ENCODE results near the gene OOSP2.
"Not testable (repeated sequence)": the region's sequence is repeated elsewhere in the genome, so short reads cannot be mapped to it uniquely, and the experiment has no call there.

The OOSP2 gene

GRCh38 chr11:60059521-60060240, 19.5 kb downstream of the OOSP2 start:
- Mint-ChIP-seq H3K4me3 (no peak overlapping the region), H3K4me1 (no peaks in the 10 kb centered on the region), H3K9me3 (no peaks in the 10 kb centered on the region), H3K36me3 (no peaks in the 10 kb centered on the region), H3K27me3 (no peaks in the 10 kb centered on the region), H3K27ac (no peak overlapping the region)
- no peak for DNase-seq
- CTCF ChIA-PET: no interaction called here

GRCh38 chr11:60064111-60064510, 23.9 kb downstream of the OOSP2 start:
- no peak for DNase-seq
- H3K4me1 Mint-ChIP-seq: no peaks in the 10 kb centered on the region
- H3K9me3 Mint-ChIP-seq: peaks cover 2% of the 10 kb centered on the region
- no peaks in the 10 kb centered on the region for H3K36me3 Mint-ChIP-seq
- CTCF ChIA-PET: no interaction called here
- H3K4me3 Mint-ChIP-seq: no peak overlapping the region
- no peak overlapping the region for H3K27ac Mint-ChIP-seq
- no peaks in the 10 kb centered on the region for H3K27me3 Mint-ChIP-seq

- Mint-ChIP-seq H3K9me3 (peaks cover 2% of the 10 kb centered on the region), H3K4me1 (no peaks in the 10 kb centered on the region), H3K27ac (no peak overlapping the region), H3K27me3 (no peaks in the 10 kb centered on the region), H3K4me3 (no peak overlapping the region), H3K36me3 (no peaks in the 10 kb centered on the region)
- CTCF ChIA-PET: no interaction called here
- no peak for DNase-seq
These were observed 25.6 kb downstream of the OOSP2 start for GRCh38 chr11:60065801-60066200.

- Mint-ChIP-seq H3K27me3 (no peaks in the 10 kb centered on the region), H3K36me3 (no peaks in the 10 kb centered on the region), H3K4me3 (no peak overlapping the region), H3K9me3 (peaks cover 2% of the 10 kb centered on the region), H3K4me1 (no peaks in the 10 kb centered on the region), H3K27ac (no peak overlapping the region)
- DNase-seq: no peak
- CTCF ChIA-PET: no interaction called here
These were observed 29.2 kb downstream of the OOSP2 start for GRCh38 chr11:60069450-60069849.

GRCh38 chr11:60071644-60072043, 31.4 kb downstream of the OOSP2 start:
- CTCF ChIA-PET, H3K36me3 Mint-ChIP-seq, H3K9me3 Mint-ChIP-seq, H3K4me3 Mint-ChIP-seq, DNase-seq, H3K27ac Mint-ChIP-seq, H3K4me1 Mint-ChIP-seq, H3K27me3 Mint-ChIP-seq: not testable (repeated sequence)

- no peaks in the 10 kb centered on the region for H3K4me1 Mint-ChIP-seq
- no peaks in the 10 kb centered on the region for H3K36me3 Mint-ChIP-seq
- no peaks in the 10 kb centered on the region for H3K9me3 Mint-ChIP-seq
- CTCF ChIA-PET: interaction anchor here (0.6 kb wide), 1 partner anchor 257 kb away, joined by 3 read pairs; no protein-coding TSS in a partner anchor
- no peak overlapping the region for H3K27ac Mint-ChIP-seq
- no peak for DNase-seq
- H3K27me3 Mint-ChIP-seq: no peaks in the 10 kb centered on the region
- no peak overlapping the region for H3K4me3 Mint-ChIP-seq
These were observed 37.1 kb downstream of the OOSP2 start for GRCh38 chr11:60077216-60077817.

- no peaks in the 10 kb centered on the region for H3K36me3 Mint-ChIP-seq
- H3K4me1 Mint-ChIP-seq: no peaks in the 10 kb centered on the region
- H3K27me3 Mint-ChIP-seq: no peaks in the 10 kb centered on the region
- CTCF ChIA-PET: no interaction called here
- DNase-seq: no peak
- H3K9me3 Mint-ChIP-seq: no peaks in the 10 kb centered on the region
- no peak overlapping the region for H3K27ac Mint-ChIP-seq
- H3K4me3 Mint-ChIP-seq: no peak overlapping the region
These were observed 37.8 kb downstream of the OOSP2 start for GRCh38 chr11:60077981-60078380.

- CTCF ChIA-PET: no interaction called here
These were observed 38.5 kb downstream of the OOSP2 start for GRCh38 chr11:60078745-60079144.

GRCh38 chr11:60080535-60080934, 40.3 kb downstream of the OOSP2 start:
- no peak overlapping the region for H3K27ac Mint-ChIP-seq
- no peaks in the 10 kb centered on the region for H3K9me3 Mint-ChIP-seq
- no peak for DNase-seq
- no peak overlapping the region for H3K4me3 Mint-ChIP-seq
- H3K27me3 Mint-ChIP-seq: no peaks in the 10 kb centered on the region
- no peaks in the 10 kb centered on the region for H3K36me3 Mint-ChIP-seq
- no peaks in the 10 kb centered on the region for H3K4me1 Mint-ChIP-seq
- CTCF ChIA-PET: no interaction called here

More at GRCh38 chr11:60078745-60079144, 38.5 kb downstream of the OOSP2 start:
- Mint-ChIP-seq H3K27me3 (no peaks in the 10 kb centered on the region), H3K27ac (no peak overlapping the region), H3K4me1 (no peaks in the 10 kb centered on the region), H3K9me3 (no peaks in the 10 kb centered on the region), H3K36me3 (no peaks in the 10 kb centered on the region), H3K4me3 (no peak overlapping the region)
- DNase-seq: no peak

GRCh38 chr11:60084631-60085273, 44.5 kb downstream of the OOSP2 start:
- Mint-ChIP-seq H3K9me3 (no peaks in the 10 kb centered on the region), H3K4me1 (no peaks in the 10 kb centered on the region), H3K36me3 (no peaks in the 10 kb centered on the region), H3K27ac (no peak overlapping the region), H3K27me3 (no peaks in the 10 kb centered on the region), H3K4me3 (no peak overlapping the region)
- CTCF ChIA-PET: no interaction called here
- DNase-seq: no peak

GRCh38 chr11:60085909-60086308, 45.7 kb downstream of the OOSP2 start:
- H3K36me3 Mint-ChIP-seq: no peaks in the 10 kb centered on the region
- no peak overlapping the region for H3K4me3 Mint-ChIP-seq
- CTCF ChIA-PET: no interaction called here
- H3K4me1 Mint-ChIP-seq: no peaks in the 10 kb centered on the region
- no peak overlapping the region for H3K27ac Mint-ChIP-seq
- H3K27me3 Mint-ChIP-seq: no peaks in the 10 kb centered on the region
- DNase-seq: no peak
- H3K9me3 Mint-ChIP-seq: no peaks in the 10 kb centered on the region

GRCh38 chr11:60087239-60087638, 47.0 kb downstream of the OOSP2 start:
- no peaks in the 10 kb centered on the region for H3K4me1 Mint-ChIP-seq
- H3K4me3 Mint-ChIP-seq: no peak overlapping the region
- CTCF ChIA-PET: no interaction called here
- no peaks in the 10 kb centered on the region for H3K27me3 Mint-ChIP-seq
- H3K27ac Mint-ChIP-seq: no peak overlapping the region
- no peak for DNase-seq
- H3K9me3 Mint-ChIP-seq: no peaks in the 10 kb centered on the region
- H3K36me3 Mint-ChIP-seq: no peaks in the 10 kb centered on the region

GRCh38 chr11:60088364-60088763, 48.2 kb downstream of the OOSP2 start, which contains the start of gene MS4A2:
Gene MS4A2, plus strand, starts transcription at chr11:60088664. Its CDS starts 102 bp downstream, at chr11:60088766.
- H3K4me3 Mint-ChIP-seq: no peak within 1 kb of the TSS
- DNase-seq: no peak
- no peaks in the 10 kb centered on the region for H3K27me3 Mint-ChIP-seq
- no peak within 1 kb of the TSS for H3K27ac Mint-ChIP-seq
- CTCF ChIA-PET: no interaction called here
- H3K36me3 Mint-ChIP-seq: no peaks in the 10 kb centered on the region
- no peaks in the 10 kb centered on the region for H3K4me1 Mint-ChIP-seq
- no peaks in the 10 kb centered on the region for H3K9me3 Mint-ChIP-seq

GRCh38 chr11:60095477-60096120, 55.4 kb downstream of the OOSP2 start:
- H3K27ac Mint-ChIP-seq: no peak overlapping the region
- H3K36me3 Mint-ChIP-seq: no peaks in the 10 kb centered on the region
- no peaks in the 10 kb centered on the region for H3K27me3 Mint-ChIP-seq
- H3K4me1 Mint-ChIP-seq: no peaks in the 10 kb centered on the region
- no peak for DNase-seq
- CTCF ChIA-PET: no interaction called here
- no peak overlapping the region for H3K4me3 Mint-ChIP-seq
- no peaks in the 10 kb centered on the region for H3K9me3 Mint-ChIP-seq

GRCh38 chr11:60097189-60097588, 57.0 kb downstream of the OOSP2 start:
- no peaks in the 10 kb centered on the region for H3K27me3 Mint-ChIP-seq
- no peak overlapping the region for H3K4me3 Mint-ChIP-seq
- H3K27ac Mint-ChIP-seq: no peak overlapping the region
- no peaks in the 10 kb centered on the region for H3K9me3 Mint-ChIP-seq
- no peaks in the 10 kb centered on the region for H3K36me3 Mint-ChIP-seq
- no peaks in the 10 kb centered on the region for H3K4me1 Mint-ChIP-seq
- no peak for DNase-seq
- CTCF ChIA-PET: no interaction called here
